ENCODE measurements around the gene FOXC1.

Gene FOXC1

GRCh38 chr6:1624851-1625781 is 15.4 kb downstream of the FOXC1 start:
- no peak for DNase-seq

GRCh38 chr6:1625794-1626435 is 16.2 kb downstream of the FOXC1 start:
- no peak for DNase-seq

- DNase-seq, result no peak
These were observed 16.8 kb downstream of the FOXC1 start for GRCh38 chr6:1626481-1626880.

GRCh38 chr6:1627827-1628560 is 18.3 kb downstream of the FOXC1 start:
- no peak for DNase-seq

GRCh38 chr6:1629316-1629715 is 19.6 kb downstream of the FOXC1 start:
- no peak for DNase-seq

GRCh38 chr6:1630212-1630770 is 20.6 kb downstream of the FOXC1 start:
- DNase-seq, result no peak

GRCh38 chr6:1630771-1631217 is 21.1 kb downstream of the FOXC1 start:
- DNase-seq, result no peak

- DNase-seq, result no peak
These were observed 21.5 kb downstream of the FOXC1 start for GRCh38 chr6:1631251-1631650.

GRCh38 chr6:1633366-1634021 is 23.8 kb downstream of the FOXC1 start:
- DNase-seq, result no peak

- DNase-seq, result no peak
These were observed 24.4 kb downstream of the FOXC1 start for GRCh38 chr6:1634081-1634480.

- DNase-seq, result no peak
These were observed 25.7 kb downstream of the FOXC1 start for GRCh38 chr6:1635305-1636010.

- DNase-seq, result no peak
These were observed 26.6 kb downstream of the FOXC1 start for GRCh38 chr6:1636272-1636825.

GRCh38 chr6:1636971-1637871 is 27.5 kb downstream of the FOXC1 start:
- DNase-seq, result no peak

GRCh38 chr6:1639430-1639829 is 29.7 kb downstream of the FOXC1 start:
- DNase-seq, result no peak

GRCh38 chr6:1640476-1640875 is 30.8 kb downstream of the FOXC1 start:
- no peak for DNase-seq

GRCh38 chr6:1641343-1641885 is 31.7 kb downstream of the FOXC1 start:
- DNase-seq, result no peak

GRCh38 chr6:1643111-1643510 is 33.4 kb downstream of the FOXC1 start:
- no peak for DNase-seq

- DNase-seq, result no peak
These were observed 34.2 kb downstream of the FOXC1 start for GRCh38 chr6:1643830-1644445.

GRCh38 chr6:1644516-1645060 is 34.9 kb downstream of the FOXC1 start:
- DNase-seq, result no peak

Measured in activated CD4-positive, CD25-positive, alpha-beta regulatory T cell (primary cell).